Stimulated activated CD8-positive, alpha-beta memory T cell treated with anti-CD3 and anti-CD28 coated beads, Interleukin-7, amount 100 ng/mL, for 1 hour (primary cell): ENCODE results near the gene NIPA2.

Experiments used
- DNase-seq, 2 donors: peaks; one replicate each; pipeline ENCODE4 v3.0.0-alpha.2; 2020; ENCODE audit warnings: low read depth in 2 of 2

NIPA2 gene

DNA sequence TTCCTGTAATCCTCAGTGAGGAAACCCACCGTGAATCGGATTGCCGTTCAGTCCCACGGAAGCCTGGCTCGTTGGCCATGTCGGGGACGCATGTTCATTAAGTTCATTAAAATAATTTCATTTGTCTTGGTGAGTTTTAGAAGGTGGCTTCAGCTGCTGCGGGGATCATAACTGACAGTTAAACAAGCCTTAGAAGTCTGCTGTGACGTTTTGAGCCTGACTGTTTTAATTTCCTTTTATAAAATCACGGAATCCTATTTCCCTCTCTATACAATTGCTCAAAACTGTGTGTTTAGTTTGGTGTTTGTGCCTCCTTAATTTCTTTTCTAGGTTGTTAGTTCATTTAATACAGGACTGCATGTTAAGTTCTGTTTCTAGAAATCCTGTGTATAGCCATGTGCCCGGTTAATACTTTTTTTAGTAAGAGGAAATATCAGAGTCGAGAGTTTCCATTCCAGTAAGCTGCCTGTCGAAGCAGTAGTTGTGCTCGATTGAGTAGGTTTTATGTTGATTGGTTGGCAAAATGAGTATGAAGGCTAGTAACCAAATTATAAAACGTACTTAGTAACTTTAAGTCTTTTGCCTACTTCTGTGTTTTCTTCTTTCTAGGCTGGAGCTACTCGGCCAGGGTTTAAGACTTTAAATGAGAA, 705 bp downstream of the NIPA2 start:
- no peak for DNase-seq

DNA sequence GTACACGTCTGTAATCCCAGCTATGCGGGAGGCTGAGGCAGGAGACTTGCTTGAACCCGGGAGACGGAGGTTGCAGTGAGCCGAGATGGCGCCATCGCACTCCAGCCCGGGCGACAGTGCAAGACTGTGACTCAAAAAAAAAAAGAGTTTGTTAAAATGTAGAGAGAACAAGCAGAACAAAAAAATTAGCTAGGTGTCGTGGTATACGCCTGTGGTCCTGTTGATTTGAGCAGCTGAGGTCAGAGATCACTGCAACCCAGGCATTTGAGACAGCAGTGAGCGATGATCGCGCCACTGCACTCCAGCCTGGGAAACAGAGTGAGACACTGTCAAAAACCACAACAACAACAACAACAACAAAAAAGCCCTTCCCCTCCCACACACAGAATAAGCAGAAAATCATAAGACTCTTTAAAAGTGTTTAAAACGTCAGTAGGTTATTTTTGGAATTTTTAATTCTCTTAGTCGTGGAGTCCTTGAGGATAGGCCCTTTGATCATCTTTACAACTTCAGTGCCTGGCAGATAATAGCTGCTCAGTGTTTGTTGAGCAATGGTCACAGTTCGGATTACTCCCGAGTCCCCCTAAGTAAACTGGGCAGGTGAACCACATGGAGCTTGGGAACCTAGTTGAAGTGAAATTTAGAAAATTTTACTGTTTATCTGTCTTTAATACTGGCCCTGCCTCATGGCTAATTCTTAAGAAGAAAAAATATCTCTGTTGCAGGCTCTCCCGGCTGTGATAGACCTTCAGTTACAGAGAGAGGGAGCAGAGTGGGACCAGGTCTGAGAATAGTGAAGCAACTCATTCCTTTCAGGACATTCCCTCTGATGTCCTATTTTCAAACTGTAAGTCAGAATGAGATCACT, 6.2 kb downstream of the NIPA2 start:
- DNase-seq: no peak

DNA sequence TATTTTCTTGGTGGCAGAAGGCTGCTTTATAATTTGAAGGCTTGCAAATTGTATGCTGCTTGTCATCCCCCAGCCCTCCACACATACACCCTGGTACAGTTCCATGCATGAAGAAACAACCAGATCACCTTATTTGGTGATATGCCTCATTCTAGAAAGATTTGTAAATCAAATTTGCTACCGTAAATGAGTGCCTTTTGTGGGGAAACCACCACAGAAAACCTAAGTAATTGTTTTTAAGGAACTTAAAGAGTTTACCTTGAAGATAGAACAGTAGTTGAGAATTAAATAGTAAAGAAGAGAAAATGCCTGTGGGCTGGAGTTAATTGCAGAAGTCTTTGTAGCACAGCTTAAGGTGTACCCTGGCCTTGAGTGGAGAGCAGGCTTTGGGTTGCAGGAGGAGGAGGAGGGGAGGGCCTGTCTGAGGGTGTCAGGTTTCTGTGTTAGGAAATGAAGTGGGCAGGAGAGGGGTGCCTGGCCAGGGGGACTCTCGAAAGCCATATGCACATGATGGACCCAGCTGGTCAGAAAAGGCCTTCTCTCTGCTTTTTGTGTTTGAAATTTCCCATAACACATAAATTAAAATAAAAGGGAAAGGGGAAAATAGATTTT, 6.9 kb downstream of the NIPA2 start:
- DNase-seq: no peak

DNA sequence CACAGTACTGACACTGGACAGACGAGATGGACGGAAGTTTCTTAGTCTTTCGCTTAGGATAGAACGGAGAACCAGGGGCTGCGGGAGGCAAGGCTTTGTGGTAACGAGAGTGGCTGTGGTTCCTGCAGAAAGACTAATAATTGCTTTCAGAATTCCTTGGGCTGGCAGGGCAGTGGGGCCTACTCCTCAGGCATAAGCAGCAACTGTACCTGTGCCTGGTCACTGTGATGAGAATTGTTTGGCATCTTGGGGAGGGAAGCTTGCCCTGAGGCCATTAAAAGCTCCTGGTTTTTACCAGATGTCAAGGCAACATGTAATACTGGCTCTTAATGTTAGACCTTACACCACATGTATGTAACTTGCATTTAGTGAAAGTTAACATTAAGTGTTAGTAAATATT, 7.6 kb downstream of the NIPA2 start:
- no peak for DNase-seq

DNA sequence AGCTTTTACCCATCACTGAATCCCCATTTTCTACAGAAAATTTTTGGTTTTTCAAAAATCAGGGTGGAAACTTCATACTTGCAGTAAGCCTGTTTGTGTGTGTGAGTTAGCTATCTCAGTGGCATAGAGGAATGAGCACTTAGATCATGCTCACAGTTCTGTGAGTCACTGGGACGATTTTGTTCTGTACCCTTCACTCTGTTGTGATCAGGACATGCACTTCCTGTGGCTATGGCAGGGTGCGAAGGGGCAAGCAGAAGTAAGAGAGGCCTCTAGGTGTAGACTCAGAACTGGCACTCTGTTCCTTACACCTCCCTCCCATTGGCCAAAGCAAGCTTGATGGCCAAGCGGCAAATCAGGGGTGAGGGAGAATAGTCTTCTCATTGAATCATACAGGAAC, 11.6 kb downstream of the NIPA2 start:
- no peak for DNase-seq

DNA sequence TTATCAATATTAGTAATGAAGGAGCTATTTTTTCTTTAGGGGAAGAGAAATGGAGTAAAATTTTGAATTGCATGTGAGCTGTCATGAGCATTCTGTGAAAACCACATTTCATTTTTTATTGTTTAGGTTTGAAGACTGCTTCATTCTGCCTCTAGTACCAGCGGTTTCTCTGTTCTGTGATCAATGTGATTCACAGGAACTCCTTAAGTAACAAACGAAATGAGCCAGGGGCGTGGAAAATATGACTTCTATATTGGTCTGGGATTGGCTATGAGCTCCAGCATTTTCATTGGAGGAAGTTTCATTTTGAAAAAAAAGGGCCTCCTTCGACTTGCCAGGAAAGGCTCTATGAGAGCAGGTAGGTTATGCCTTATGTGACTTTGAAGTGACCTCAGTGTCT, 13.0 kb downstream of the NIPA2 start:
- DNase-seq: no peak

DNA sequence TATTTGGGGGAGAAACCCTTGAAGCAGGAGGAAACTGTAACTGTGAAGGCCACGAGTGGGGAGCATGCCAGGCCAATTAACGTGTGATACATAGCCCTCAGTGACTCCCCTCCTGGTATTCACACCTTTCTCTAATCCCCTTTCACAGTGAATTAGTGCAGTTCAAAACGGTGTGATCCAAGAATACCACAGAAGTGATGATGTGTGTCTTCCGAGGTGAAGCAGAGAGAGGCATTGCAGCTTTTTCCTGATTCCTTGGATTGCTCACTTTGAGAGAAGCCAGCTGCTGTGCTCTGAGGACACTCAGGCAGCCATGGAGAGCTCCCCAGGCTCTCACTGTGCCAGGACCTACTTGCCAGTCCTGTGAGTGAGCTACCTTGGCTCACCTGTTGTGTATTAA, 17.3 kb downstream of the NIPA2 start:
- DNase-seq: no peak

DNA sequence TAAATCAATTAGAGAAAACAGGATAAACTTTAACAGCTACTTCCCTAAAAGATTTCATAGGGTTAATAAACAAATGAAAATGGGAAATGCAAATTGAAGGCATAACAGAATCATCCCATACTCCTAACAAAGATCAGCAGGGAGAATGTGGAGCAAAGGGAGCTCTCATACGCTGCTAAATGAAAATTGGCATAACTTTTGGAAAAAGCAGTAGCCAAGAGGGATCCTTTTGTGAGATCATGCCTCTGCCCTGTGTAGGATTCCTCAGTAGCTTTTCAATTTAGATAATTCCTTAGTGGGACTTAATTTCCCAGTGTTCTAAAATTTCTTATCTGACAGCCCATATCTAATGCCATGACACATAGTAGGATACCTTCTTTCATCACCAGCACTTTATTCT, 18.2 kb downstream of the NIPA2 start:
- no peak for DNase-seq

DNA sequence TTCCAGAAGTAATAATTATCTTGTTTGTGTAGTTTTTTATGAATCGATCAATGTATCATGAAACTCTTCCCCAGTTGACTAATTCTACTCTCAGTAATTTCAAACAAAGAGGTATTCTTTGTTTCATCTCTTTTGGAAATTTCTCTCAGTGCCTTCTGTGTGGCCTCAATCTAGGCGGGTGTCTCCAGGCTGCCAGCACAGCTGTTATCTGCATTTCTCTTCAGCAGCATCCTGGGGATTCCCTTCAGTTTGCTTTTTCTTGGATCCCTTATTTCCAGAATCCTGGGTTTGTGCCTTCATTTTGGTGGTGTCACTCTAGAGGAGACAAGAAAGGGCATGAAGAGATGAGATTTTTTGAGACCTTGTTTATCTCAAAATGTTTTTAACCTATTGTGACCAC, 22.7 kb downstream of the NIPA2 start:
- DNase-seq: no peak

DNA sequence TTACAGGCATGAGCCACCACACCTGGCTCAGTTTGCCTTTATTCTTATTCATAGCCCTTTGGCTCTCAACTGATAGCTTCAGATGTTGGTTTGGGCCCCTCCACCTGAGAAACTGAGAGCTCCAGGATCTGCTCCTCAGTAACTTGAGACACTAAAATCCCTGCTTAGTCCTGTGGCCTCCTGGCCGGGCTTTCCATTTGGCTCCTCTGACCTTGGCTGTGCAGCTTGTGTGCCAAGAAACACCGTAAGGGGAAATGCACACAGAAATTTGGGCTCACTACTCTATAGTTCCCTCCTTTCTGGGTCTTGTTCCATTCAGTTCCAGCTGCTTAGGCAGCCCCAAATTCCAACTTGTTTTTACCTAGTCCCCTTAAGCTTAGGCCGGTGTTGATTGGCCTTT, 24.9 kb downstream of the NIPA2 start:
- DNase-seq: no peak

DNA sequence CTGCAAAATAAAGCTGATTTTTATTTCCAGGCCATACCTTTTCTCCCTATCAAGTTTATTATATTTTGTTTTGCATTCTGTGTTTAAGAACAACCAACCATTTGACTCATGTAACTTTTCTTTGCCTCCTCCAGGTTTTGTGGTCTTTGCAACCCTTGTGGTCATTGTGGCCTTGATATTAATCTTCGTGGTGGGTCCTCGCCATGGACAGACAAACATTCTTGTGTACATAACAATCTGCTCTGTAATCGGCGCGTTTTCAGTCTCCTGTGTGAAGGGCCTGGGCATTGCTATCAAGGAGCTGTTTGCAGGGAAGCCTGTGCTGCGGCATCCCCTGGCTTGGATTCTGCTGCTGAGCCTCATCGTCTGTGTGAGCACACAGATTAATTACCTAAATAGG, 27.6 kb downstream of the NIPA2 start:
- DNase-seq: no peak

DNA sequence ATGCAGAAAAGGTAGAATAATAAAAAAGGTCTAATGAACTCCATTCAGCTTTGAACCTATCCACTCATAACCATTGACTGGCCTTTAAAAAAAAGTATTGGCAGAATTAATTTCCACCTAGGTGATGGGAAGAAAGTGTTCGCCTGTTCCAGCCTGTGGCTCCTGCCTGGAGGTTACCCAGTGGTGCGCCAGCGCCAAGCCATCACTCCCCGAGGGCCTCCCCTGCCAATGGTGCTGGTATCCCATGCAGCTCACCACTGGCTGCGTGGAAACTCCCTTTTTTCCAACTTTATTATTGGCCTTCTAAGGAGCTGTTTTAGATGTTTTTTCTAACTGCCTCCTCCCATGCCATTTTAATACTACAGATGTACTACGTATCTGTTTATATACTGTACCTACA, 29.4 kb downstream of the NIPA2 start:
- no peak for DNase-seq

DNA sequence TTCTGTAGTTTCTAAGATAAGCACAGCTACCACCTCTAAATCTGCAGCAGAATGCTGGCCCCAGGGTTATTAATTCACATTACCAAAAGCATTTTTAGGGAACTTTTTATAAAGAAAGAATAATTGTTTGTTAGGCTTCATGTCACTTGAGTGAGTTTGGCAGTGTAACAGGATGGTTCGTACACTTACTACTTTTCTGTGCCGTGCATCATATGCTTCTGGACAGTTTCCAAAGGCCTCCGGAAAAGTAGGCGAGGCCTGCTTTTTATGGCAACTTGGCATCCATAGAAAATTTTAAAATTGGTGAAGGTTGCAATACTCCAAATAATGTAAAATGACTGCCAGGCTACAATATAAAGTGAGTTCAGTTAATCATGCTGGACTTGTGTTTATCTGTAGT, 30.0 kb downstream of the NIPA2 start:
- no peak for DNase-seq

DNA sequence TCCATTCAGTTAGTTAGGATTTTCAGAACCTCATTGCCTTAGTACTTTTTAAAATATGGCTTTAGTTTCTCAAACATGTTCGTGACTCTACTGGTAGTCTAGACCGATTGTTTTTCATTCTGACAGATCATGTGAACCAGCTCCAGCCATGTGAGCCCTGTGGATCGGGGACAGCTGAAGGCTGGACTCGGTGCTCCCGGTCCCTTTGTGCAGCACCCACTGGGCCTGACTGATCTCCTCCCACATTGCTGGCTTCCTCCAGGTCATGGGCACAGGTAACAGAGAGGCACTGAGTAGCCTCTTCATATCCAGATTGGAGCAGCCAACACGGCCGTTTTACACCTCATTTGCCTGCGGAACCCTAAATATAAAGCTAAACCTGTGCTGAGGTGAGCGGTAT, 30.5 kb downstream of the NIPA2 start:
- DNase-seq: no peak

DNA sequence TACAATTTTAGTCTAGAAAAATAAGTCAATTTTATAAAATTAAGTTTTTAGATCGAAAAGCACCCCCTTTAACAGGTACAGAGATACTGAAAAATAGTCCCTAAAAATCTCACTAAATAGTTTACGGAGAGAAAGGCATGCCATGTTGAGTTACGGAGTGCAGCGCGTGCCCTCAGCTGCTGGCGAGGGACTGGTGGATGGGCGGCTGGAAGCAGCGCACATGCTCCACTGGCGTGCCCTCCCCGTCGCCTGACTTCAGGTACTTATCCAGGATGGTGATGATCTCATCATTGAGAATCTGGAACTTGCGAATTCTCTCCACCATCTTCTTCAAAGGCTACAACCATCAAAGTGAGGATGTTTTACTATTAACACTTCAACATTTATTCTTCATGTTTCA, 31.4 kb downstream of the NIPA2 start:
- no peak for DNase-seq

DNA sequence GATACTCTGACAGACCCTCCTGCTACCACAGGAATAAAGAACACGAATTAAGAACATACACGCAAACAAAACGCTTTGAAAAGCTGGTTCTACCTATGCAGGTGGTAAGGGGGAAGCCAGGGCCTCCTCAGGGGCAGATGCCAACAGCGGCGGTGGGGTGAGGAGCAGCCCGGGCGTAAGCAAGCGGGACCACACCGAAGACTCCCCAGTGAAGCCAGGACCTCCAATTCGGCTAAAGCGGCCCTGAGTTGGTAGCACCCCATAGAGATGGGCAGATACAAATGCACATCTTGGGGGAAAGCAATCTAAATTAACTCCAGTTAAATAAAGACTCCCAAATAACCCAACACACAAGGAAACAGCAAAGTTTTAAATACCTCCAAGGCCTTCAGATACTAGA, 32.4 kb downstream of the NIPA2 start:
- DNase-seq: no peak

DNA sequence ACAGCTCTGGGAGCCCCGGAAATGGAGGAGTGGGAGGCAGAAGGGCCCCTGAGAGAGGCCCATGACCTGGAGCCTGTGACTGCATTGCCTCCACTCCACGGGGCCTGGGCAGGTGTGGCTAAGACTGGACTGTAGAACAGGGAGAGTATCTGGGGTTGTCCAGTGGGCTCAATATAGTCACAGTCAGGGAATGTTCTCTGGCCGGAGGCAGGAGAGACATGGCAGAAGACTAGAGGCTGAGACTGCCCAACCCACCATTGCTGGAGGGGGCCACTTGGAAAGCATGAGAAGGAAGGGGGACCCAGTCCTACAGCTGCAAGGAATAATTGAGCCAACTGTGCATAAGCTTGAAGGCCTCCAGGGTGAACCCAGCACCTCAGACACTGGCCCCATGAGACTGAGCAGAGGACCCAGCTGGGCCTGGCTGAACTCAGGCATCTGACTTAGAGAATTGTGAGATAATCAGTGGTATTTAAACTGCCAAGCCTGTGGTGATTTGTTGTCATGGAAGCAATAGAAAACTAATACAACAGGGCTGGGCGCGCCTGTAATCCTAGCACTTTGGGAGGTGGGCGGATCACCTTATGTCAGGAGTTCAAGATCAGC, 33.1 kb downstream of the NIPA2 start:
- DNase-seq: no peak

DNA sequence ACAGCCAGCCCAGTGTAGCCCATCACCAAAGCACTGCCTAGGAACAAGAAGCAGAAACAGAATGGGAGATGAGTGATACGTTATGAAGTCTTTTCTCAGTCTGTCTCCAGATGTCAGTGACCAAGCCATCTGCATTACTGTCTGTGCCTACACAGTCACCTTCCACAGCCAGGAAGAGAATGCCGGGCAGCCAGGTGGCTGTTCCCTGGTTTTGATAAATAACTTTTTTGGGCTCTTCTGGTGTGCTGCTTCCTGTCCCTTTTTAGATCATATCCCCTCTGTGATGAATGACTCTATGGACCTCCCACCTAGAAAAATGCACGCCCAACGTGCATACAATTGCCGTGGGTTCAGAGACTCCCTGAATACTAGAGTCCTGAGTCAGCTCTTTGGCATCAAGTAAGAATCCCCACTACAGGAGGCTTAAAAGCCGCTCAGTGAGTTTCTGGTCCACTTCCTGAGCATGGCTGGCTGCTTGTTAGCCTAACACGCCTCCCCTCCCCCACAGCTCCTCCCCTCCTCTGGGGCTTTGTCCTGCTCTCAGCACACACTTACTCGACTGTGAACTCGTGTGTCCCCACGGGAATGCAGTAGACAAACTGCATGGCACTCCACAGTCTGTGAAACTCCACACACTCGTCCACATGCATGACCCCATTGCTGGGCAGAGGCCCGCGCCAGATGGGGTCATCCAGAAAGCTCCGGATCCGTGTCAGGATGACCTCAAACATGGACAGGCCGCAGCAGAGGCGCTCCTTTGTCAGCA, 34.7 kb downstream of the NIPA2 start:
- DNase-seq: no peak

DNA sequence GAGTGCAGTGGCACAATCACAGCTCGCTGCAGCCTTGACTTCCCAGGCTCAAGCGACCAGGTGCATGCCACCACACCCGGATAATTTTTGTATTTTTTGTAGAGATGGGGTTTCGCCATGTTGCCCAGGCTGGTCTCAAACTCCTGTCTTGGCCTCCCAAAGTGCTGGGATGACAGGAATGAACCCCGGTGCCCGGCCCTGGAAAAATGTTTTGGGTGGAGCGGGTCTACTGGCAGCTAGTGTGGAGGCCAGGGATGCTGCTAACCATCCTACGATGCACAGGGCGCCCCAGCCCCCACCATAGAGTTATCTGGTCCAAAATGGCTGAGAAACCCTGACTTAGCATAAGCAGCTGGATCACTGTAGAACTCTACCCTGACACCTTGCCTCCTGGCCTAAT, 35.4 kb downstream of the NIPA2 start:
- DNase-seq: no peak

DNA sequence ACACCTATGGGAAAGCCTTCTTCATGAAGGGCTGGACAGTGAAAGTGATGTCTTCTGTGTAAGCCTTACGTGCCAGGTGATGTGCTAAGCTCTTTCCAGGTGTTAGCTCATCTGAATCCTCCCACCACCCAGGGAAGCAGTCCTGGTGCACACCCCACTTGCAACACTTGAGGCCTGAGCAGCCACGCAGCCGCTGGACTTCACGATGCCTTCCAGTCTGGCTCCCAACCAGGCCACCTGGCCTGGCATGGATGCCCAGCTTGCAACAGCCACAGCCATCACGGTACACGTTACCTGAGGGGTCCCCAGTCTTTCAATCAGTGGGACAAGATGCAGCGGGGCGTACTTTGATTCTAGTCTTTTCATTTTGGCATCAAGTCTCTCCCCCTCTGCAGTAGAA, 35.8 kb downstream of the NIPA2 start:
- no peak for DNase-seq

DNA sequence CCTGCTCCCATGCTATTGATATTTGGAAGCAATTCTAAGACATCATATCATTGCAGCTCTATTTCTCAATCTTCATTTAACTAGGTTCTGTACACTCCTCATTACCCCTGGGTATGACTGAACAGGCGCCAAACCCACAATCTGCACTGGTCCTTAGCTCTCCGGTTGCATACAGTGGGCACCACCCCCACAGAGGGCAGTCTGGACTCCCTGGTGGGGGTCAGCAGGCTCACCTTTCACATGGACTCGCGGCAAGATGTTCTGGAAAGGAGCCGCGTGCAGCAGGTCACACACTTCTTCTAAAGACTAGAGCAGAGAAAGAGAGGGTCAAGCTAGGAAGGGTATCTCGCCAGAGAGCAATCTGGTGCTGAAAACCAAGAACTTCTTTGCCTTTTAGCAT, 36.5 kb downstream of the NIPA2 start:
- DNase-seq: no peak

DNA sequence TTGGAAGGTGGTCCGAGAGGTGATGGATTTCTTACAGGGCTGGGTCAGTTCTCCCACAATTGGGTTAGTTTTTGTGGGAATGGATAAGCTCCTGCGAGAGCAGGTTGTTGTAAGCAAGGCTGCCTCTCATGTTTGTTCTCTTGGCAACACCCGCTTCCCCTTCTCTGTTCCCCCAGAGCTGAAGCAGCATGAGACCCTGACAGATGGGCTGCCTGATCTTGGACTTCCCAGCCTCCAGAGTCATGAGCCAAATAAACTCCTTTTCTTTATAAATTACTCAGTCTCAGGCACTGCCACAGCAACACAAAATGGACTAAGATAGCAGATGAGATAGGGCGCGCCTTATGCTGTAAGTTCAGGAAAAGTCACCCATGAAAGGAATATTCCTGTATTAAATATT, 38.7 kb downstream of the NIPA2 start:
- DNase-seq: no peak
